SU-DHL-6 (cell line): ENCODE data around the gene HMCN2.

ENCODE experiments used
- CTCF ChIP-seq: fragments of 200-600 bp; sonication (generic); IDR thresholded peaks from one replicate; pipeline ENCODE4 v1.5.1; 2017; ENCODE audit warnings: antibody characterized with exemption, mild to moderate bottlenecking, low read length, moderate library complexity; ENCODE audit not compliant: insufficient read depth, poor library complexity, severe bottlenecking
- EZH2phosphoT487 ChIP-seq: fragments of 200-600 bp; sonication (generic), shearing (Covaris generic); conservative IDR thresholded peaks from 2 replicates; pipeline ENCODE4 v1.6.1; 2018; ENCODE audit warnings: mild to moderate bottlenecking, antibody characterized with exemption, low read length, moderate library complexity, mixed read lengths

- TF ChIP-seq CTCF (no peak), EZH2phosphoT487 (no peak)
Measured at GRCh38 chr9:130327070-130327780, 61.7 kb downstream of the HMCN2 start.
